ENCODE results near the gene M6PR. TPM values are rescaled to one million over a fixed set of nuclear protein-coding genes. Genes with fewer than 3 reads are reported as not detected.

The M6PR gene
- 84.1 and 87.9 TPM in 2 replicates for total RNA-seq

GRCh38 chr12:8949342-8950220 is at the start of gene M6PR:
Gene M6PR, minus strand, starts transcription at chr12:8949645. Its CDS starts 3,241 bp downstream, at chr12:8946404.

GRCh38 chr12:8989413-8989812 is 40.0 kb upstream of the M6PR start, which contains the start of gene KLRG1:
Gene KLRG1, plus strand, starts transcription at chr12:8989546. Its CDS starts 90 bp downstream, at chr12:8989636.

DNA sequence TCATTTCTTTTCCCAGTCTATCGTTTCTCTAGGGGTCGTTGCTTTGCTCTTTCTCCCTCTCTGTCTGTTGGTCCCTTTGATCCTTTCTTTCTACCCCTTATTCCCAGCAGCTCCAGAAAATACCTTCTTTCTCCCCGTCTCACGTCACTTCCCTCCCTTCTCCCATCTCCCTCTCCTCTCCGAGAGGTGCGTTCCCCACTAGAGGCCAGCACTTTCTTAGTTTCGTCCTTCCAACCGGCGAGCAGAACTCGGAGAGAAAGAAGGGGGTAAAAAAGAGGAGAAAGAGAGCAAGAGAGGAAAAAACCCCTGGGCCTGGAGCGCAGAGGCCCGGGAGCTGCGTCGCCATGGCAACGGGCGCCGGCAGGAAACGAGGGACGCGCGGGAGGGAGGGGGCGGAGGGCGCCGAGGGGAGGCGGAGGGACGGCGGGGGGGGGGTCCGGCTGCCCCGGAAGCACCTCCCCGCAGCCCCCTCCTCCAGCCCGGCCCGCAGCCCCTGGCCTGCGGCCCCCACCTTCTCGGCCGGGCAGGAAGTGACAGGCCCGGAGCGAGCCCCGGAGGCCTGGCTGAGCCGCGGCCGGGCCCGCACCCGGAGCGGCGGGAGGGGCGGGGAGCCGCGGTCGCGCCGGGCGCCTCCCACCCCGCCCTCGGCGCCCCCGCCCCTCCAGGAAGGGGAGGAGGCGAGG is 35.3 kb downstream of the M6PR start, which contains the start of gene PHC1:
Gene PHC1 (plus strand): TSS at position 477 of the 683 bp plus-strand sequence. CDS start 3,169 bp downstream, outside the sequence.

Other genes with a start within 250 kb of the M6PR start
- 93.6 and 137 TPM in 2 replicates for gene A2ML1, start 127.0 kb downstream of the M6PR start, total RNA-seq
- gene PHC1, start 35.1 kb downstream of the M6PR start, total RNA-seq: 7.5 and 10.7 TPM in 2 replicates
- 0.28 TPM in 1 of 2 replicates, not detected in the other for gene KLRG1, start 39.9 kb upstream of the M6PR start, total RNA-seq
- gene A2M, start 166.3 kb upstream of the M6PR start, total RNA-seq: not detected in 2 replicates

Measured in airway epithelial cell (primary cell).